IPS-15b (cell line): ENCODE results near the gene TMEM47.
A peak's percentile ranks its signal among the peaks of the same experiment; 100 is the strongest.

ENCODE experiments used
- H3K27me3 ChIP-seq: one replicate; pipeline ENCODE4 v1.6.1; 2013; ENCODE audit warnings: low read length; ENCODE audit not compliant: control insufficient read depth, insufficient read depth
- H3K36me3 ChIP-seq: one replicate; pipeline ENCODE4 v1.6.1; 2013; ENCODE audit warnings: low read length; ENCODE audit not compliant: control insufficient read depth, insufficient read depth
- H3K4me1 ChIP-seq: one replicate; pipeline ENCODE4 v1.6.1; 2013; ENCODE audit warnings: mild to moderate bottlenecking, low read length; ENCODE audit not compliant: control insufficient read depth, insufficient read depth
- H3K4me3 ChIP-seq: one replicate; pipeline ENCODE4 v1.5.1; 2013; ENCODE audit warnings: low read depth, low read length
- H3K9ac ChIP-seq: one replicate; pipeline ENCODE4 v1.6.1; 2013; ENCODE audit warnings: low read depth, mild to moderate bottlenecking, low read length
- H3K9me3 ChIP-seq: one replicate; pipeline ENCODE4 v1.6.1; 2013; ENCODE audit warnings: mild to moderate bottlenecking, low read length; ENCODE audit not compliant: control insufficient read depth, insufficient read depth

Gene TMEM47

GRCh38 chrX:34656842-34657725 lies at the start of gene TMEM47:
Gene TMEM47, minus strand, starts transcription at chrX:34657285. Its CDS starts 256 bp downstream, at chrX:34657029.
- Histone ChIP-seq H3K9ac (peak within 1 kb of the TSS; percentile 47), H3K9me3 (no peaks in the 10 kb centered on the region), H3K4me3 (peak within 1 kb of the TSS; percentile 84), H3K4me1 (peaks cover 27% of the 10 kb centered on the region), H3K36me3 (no peaks in the 10 kb centered on the region), H3K27me3 (peaks cover 3% of the 10 kb centered on the region)

GRCh38 chrX:34687095-34687494 lies 30.0 kb upstream of the TMEM47 start:
- no peak overlapping the region for H3K9ac ChIP-seq

DNA sequence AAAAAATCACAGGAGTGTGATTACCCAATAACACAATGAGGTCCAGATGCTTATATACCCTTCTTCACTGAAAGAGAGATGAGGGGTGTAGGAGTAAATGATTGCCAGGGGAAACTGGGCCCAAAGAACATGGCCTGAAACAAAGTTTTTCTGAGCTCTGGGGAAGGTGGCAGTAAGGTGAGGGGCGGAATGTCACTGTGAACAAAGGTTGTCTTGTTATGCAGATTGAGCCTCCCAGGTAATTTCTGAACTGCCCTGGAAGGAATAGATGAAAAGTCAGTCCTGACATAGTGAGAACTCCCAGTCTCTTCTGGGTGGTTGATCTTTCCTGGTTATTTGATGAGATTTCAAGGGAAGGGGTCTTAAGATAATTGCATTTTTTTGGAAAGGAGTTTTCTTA lies 2.5 kb upstream of the TMEM47 start:
- Histone ChIP-seq H3K27me3 (peaks cover 3% of the 10 kb centered on the region), H3K4me3 (no peak overlapping the region), H3K36me3 (no peaks in the 10 kb centered on the region), H3K9ac (no peak overlapping the region), H3K4me1 (peaks cover 11% of the 10 kb centered on the region), H3K9me3 (no peaks in the 10 kb centered on the region)

More at GRCh38 chrX:34687095-34687494, 30.0 kb upstream of the TMEM47 start:
- Histone ChIP-seq H3K27me3 (no peaks in the 10 kb centered on the region), H3K4me3 (no peak overlapping the region), H3K36me3 (no peaks in the 10 kb centered on the region), H3K9me3 (no peaks in the 10 kb centered on the region), H3K4me1 (no peaks in the 10 kb centered on the region)

GRCh38 chrX:34658326-34658725 lies 1.2 kb upstream of the TMEM47 start:
- Histone ChIP-seq H3K4me3 (peak overlapping the region; percentile 74), H3K9me3 (no peaks in the 10 kb centered on the region), H3K9ac (no peak overlapping the region), H3K36me3 (no peaks in the 10 kb centered on the region), H3K27me3 (peaks cover 3% of the 10 kb centered on the region), H3K4me1 (peaks cover 18% of the 10 kb centered on the region)

DNA sequence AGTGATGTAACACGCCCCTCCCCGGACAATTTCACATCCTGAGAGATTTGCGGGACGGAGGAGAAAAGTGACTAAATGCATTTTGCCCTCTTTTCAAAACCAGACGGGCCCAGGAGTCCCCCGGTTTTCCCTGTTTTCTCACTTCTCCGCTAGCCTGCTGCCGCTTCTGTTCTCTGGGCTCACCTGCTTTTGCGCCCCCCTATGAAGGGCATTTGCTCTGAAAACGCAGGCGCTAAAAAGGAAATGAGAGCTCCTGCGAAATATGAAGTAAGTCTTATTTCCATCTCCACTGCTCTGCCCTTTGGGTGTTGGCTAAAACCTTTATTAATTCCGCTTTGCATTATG lies 613 bp upstream of the TMEM47 start:
- Histone ChIP-seq H3K27me3 (peaks cover 3% of the 10 kb centered on the region), H3K4me3 (peak overlapping the region; percentile 74), H3K36me3 (no peaks in the 10 kb centered on the region), H3K4me1 (peaks cover 23% of the 10 kb centered on the region), H3K9me3 (no peaks in the 10 kb centered on the region), H3K9ac (peak overlapping the region; percentile 47)

- peaks cover 27% of the 10 kb centered on the region for H3K4me1 ChIP-seq
- peak overlapping the region; percentile 84 for H3K4me3 ChIP-seq
- H3K27me3 ChIP-seq, result peaks cover 3% of the 10 kb centered on the region
- H3K9ac ChIP-seq, result peak overlapping the region; percentile 14
- H3K9me3 ChIP-seq, result no peaks in the 10 kb centered on the region
- H3K36me3 ChIP-seq, result no peaks in the 10 kb centered on the region
Observed at GRCh38 chrX:34656467-34656841, 631 bp downstream of the TMEM47 start.

DNA sequence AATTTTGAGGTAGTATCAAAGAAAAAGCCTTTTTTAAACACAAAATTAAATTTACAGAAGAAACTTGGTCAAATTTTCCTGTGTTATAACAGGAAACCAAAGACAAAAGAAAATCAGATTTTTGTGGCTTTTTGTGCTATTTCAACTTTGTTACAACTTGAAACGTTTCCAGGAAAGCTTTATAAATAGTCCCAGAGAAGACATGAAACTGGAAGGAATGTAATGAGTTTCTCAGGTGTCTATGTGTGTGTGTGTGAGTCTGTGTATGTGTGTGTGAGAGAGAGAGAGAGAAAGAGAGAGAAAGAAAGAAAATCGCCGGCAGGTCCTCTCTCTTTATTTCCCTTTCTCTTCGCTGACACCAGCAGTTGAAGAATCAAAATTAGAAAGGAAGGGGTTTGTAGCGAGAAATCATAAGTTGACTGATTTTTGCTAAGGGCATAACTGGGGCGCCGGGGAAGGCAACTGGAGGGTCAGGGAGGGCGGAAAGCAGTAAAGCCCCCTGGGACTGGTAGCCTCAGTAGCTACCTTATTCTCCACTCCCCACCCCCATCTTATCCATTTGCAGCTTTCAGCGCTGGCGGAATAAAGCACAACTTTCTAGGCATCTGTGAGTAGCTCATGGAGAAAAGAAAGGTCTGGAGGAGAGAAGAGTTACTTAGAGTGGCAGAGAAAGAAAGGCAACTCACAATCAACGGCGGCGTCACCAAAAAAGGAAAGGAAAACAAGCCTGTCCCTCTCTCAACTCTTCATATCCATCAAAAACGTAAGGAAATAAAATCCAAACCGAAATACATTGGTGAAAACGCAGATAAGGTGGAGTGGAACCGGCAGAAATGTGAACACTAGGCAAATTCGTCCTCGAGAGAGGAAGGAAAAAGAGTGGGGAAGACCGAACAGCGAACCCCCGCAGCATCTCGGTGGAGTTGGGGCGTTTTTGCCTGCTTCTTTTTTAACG lies 1.3 kb downstream of the TMEM47 start:
- Histone ChIP-seq H3K9ac (peak overlapping the region; percentile 26), H3K9me3 (no peaks in the 10 kb centered on the region), H3K4me1 (peaks cover 27% of the 10 kb centered on the region), H3K27me3 (peaks cover 3% of the 10 kb centered on the region), H3K36me3 (no peaks in the 10 kb centered on the region), H3K4me3 (peak overlapping the region; percentile 84)

- no peaks in the 10 kb centered on the region for H3K9me3 ChIP-seq
- H3K36me3 ChIP-seq, result no peaks in the 10 kb centered on the region
- H3K27me3 ChIP-seq, result peaks cover 3% of the 10 kb centered on the region
- H3K4me1 ChIP-seq, result peaks cover 23% of the 10 kb centered on the region
- H3K4me3 ChIP-seq, result peak overlapping the region; percentile 84
- H3K9ac ChIP-seq, result peak overlapping the region; percentile 76
Observed at GRCh38 chrX:34654696-34655490, 2.2 kb downstream of the TMEM47 start.

GRCh38 chrX:34653811-34654210 lies 3.3 kb downstream of the TMEM47 start:
- peaks cover 3% of the 10 kb centered on the region for H3K9me3 ChIP-seq
- peak overlapping the region; percentile 41 for H3K9ac ChIP-seq
- peak overlapping the region; percentile 84 for H3K4me3 ChIP-seq
- no peaks in the 10 kb centered on the region for H3K36me3 ChIP-seq
- peaks cover 3% of the 10 kb centered on the region for H3K27me3 ChIP-seq
- peaks cover 21% of the 10 kb centered on the region for H3K4me1 ChIP-seq

DNA sequence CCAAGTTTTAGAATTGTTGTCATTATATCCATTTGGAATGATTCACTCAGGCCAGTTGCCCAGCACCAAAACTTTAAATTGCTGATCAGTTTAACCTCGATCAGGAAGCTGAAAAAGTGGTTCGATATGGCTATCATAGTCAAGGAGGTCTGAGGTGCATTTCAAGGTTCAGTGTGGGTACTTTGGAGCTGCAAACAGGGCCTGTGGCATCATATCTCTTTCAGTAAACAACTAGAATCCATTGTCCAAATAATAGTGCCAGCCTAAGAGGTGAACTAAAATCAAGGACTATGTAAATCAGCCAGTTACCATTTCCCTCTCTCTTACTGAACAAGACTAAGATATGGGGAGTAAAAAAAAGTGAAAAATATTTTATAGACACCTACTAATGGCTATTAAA lies 14.2 kb downstream of the TMEM47 start:
- Histone ChIP-seq H3K9me3 (no peaks in the 10 kb centered on the region), H3K4me3 (no peak overlapping the region), H3K9ac (no peak overlapping the region), H3K4me1 (peaks cover 13% of the 10 kb centered on the region), H3K27me3 (no peaks in the 10 kb centered on the region), H3K36me3 (no peaks in the 10 kb centered on the region)

DNA sequence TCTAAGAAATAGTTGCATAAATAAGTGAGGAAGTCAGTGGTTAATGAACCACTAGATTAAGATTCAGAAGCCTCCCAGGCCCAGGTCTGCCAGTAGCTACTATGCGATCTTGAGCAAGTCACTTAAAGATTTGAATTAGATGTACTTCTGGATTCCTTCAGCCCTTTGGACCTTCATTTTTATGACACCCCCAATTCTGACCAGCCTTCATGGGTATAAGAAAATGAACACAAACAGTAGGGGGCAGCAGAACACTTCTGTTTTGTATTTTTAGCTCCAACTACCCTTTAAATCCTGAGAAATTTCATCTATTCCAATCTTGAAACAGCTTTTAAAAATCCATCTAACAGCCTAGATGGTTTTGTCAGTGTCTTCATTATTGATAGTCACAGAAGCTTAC lies 19.0 kb downstream of the TMEM47 start:
- H3K27me3 ChIP-seq, result no peaks in the 10 kb centered on the region
- H3K9ac ChIP-seq, result no peak overlapping the region
- H3K4me1 ChIP-seq, result peaks cover 7% of the 10 kb centered on the region
- no peak overlapping the region for H3K4me3 ChIP-seq
- no peaks in the 10 kb centered on the region for H3K9me3 ChIP-seq
- no peaks in the 10 kb centered on the region for H3K36me3 ChIP-seq
